Activated CD8-positive, alpha-beta memory T cell treated with anti-CD3 and anti-CD28 coated beads for 4 hours (primary cell): Measurements from ENCODE around the gene KLK4.

ENCODE experiments used
- DNase-seq, 2 donors: peaks; one replicate each; pipeline ENCODE4 v3.0.0-alpha.2; 2020; ENCODE audit warnings: low read depth in 2 of 2

The KLK4 gene, protein sequence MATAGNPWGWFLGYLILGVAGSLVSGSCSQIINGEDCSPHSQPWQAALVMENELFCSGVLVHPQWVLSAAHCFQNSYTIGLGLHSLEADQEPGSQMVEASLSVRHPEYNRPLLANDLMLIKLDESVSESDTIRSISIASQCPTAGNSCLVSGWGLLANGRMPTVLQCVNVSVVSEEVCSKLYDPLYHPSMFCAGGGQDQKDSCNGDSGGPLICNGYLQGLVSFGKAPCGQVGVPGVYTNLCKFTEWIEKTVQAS

DNA sequence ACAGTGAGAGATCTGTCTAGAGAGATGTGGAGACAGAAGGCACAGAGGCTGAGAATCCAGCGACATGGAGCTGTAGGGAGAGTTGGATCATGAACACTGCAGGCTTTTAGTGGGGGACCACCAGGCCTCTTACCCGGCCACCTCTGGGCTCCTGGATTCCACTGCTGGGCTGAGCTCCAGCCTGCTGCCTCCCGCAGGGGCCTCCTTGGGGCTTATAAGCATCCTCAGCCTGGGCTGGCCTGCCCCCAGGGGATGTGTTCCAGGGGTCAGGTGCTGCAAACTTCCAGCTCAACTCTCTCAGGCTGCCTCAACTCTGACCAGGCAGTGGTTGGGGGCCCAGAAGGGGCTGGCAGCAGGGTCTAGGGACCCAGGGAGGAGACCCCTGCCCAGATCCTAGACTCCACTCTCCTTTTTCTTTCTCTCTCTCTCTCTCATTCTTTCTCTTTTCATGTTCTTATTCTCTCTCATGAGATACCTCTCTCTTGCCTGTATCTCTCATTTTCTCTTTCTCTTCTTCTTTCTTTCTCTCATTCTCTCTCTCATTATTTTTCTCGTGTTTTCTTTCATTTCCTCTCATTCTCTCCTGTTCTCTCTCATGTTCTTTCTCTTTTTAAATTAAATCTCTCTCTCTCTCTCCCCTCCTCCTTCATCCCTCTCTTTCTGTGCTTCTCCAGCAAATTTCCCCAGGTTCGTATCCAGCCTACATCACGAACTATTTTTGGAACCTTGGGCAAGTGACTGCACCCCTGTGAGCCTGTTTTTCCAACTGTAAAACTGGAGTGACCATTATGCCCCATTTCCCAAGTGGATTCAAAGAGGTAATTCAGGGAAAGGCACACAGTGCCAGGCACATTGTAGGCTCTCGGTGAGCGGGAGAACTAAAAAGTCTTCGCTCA, at the start of gene KLK4:
Gene KLK4, minus strand, starts transcription at position 190 of the 896 bp plus-strand sequence. CDS start 657 bp downstream, outside the sequence.
- no peak for DNase-seq

DNA sequence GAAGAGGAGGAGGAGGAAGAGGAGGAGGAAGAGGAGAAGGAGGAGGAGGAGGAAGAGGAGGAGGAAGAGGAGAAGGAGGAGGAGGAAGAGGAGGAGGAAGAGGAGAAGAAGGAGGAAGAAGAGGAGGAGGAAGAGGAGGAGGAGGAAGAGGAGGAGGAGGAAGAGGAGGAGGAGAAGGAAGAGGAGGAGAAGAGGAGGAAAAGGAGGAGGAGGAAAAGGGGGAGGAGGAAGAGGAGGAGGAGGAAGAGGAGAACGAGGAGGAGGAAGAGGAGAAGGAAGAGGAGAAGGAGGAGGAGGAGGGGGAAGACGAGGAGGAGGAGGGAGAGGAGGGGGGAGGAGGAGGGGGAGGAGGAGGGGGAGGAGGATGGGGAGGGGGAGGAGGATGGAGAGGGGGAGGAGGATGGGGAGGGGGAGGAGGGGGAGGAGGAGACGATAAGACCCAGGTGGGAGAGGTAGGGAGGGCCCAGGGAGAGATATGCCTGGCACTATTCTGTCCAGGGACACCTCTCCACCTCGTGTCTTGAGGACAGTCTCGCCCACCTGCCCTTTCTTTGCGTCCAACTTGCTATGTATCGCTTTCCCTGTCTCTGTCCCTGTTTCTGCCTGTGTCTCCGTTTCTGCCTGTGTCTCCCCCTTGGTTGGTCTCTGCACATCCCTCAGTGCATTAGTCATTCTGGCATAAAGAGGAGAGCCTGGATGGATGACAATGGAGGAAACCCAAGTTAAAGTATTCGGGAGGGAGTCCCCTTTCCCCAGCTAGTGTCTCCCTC, 48.7 kb upstream of the KLK4 start:
- no peak for DNase-seq

DNA sequence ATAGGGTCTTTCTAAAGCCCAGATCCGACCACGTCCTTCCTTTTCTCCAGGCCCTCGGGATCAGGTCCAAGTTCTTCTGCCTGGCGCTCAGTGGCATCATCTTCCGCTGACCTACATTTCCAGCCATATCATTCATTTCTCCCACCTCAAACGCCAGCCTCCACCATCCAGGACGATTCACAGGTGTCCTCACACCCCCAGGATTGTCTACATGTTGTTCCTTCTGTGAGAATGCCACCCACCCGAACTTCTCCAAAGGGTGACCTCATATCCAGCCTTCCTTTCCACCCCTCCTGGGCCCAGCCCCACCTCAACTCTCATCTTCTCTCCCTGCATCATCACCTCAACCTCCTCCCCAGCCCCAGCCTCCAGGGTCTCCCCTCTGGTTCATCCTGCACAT, 46.4 kb upstream of the KLK4 start:
- no peak for DNase-seq

DNA sequence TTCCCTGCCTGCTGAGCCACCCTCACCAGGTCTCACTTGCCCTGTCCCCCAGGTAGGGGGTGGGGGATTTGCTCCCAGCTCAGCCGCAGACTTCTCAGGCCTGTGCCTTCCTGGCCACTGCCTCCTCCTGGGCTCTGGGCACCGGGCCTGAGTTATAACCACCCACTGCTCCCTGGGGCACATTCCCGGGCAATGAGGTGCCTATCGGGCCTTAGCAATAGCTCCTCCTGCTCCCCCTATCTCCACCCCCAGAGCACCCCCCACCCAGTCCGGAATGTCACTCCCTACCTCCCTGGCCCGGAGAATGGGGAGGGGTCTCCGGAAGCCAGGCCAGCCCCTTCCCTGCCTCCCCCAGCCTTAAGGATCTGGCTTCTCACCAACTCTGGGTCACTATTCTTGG, 41.7 kb upstream of the KLK4 start, which contains the start of gene KLK5:
Gene KLK5, minus strand, starts transcription at position 129 of the 400 bp plus-strand sequence. CDS start 381 bp downstream, outside the sequence.
- DNase-seq, result no peak

DNA sequence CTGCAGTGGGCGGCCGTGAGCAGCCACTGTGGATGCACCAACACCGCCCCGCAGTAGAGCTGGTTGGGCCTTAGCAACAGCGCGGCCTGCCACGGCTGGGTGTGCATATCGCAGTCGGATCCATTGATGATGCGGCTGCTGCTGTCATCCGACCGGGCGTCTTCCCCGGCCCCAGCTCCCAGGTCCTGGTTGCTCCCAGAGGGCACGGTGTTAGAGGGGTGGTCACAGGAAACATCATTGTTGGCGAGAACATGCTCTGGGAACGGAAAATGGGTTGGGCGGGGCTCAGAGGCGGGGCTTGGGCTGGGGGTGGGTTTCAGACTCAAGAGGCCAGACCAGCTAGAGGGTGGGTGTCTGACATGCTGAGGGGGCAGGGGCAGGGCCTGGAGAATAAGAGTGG, 38.7 kb upstream of the KLK4 start:
- no peak for DNase-seq

DNA sequence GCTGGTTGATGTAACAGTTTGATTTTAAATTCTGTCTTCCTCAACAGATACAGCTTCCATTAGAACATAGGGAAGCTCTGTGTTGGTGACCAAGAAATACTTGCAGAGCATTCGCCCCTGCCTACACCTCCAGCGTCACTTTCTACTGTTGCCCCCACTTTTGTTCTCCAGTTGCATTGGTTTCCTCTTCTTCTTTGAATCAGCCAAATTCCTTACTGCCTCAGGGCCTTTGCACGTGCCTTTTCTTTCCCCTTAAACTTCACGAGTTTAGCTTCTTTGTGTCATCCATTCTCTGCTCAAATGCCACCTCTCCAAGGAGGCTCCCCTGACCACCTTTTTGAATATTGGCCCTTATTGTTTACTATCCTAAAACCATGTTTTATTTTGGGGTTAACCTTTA, 35.9 kb upstream of the KLK4 start:
- DNase-seq, result no peak

DNA sequence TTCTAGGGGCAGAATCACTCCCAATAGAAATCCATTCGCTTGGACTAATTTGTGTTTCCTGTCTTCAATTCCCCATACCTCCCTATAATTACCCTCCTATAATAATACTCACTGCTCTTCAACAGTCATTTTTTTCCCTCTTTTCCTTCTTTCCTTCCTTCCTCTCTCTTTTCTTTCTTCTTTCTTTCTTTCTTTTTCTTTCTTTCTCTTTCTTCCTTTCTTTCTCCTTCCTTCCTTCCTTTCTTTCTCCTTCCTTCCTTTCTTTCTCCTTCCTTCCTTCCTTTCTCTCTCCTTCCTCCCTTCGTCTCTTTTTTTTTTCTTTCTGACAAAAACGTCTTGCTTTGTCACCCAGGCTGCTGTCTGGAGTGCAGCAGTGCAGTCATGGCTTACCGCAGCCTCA, 33.6 kb upstream of the KLK4 start:
- no peak for DNase-seq

DNA sequence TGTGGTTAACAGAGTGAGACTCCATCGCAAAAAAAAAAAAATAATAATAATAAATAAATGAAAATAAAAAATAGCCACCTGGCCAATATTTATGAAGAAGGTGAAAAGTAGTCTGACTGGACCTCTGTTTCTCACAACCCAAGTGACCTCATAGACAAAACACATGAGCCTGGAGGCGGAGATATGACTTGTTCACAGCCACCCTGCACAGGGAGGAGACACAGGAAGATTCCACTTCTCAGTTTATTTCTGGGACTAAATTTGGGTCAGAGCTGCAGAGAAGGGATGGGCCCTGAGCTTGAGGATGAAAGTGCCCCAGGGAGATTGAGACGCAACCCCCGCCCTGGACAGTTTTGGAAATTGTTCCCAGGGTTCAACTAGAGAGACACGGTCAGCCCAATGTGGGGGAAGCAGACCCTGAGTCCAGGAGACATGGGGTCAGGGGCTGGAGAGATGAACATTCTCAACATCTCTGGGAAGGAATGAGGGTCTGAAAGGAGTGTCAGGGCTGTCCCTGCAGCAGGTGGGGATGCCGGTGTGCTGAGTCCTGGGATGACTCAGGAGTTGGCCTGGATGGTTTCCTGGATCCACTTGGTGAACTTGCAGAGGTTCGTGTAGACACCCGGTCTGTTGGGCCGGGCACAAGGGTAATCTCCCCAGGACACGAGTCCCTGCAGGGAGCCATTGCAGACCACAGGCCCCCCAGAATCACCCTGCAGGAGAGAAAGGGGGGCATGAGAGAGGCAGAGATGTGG, 32.1 kb upstream of the KLK4 start:
- no peak for DNase-seq

DNA sequence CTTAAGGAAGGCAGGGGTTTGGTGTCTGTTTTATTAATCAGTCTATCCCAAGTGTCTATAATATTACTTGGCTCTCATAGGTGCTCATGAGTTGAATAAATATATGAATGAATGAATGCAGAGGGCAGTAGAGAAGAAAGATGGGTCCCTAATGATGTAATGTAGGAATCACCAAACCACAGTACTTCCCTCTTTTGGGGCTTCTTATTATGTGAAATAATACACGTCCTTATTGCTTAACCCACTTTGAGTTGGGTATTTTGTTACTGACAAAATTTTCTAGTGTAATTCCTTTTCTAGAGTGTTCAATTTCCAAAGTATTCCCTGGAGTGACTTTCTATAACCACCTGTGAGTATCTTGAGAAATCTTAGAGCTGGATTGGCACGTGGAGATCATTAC, 28.4 kb upstream of the KLK4 start:
- no peak for DNase-seq

DNA sequence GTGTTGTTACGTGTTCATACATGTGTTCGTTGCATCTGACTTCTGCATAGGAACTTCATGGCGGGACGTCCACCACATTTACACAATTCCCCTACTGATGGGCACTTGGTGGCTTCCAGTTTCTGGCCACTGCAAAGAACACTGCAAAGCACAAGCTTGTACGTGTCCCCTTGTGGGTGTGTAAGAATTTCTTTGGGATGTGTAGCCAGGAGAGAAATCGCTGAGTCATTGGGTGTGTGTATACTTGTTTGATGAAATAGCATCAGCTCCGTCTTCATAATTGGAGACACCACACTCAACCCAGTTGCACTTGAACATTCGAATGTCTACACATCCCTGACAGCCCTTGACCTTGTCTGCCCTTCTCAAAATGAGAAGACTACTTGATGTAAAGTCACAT, 22.4 kb upstream of the KLK4 start:
- no peak for DNase-seq

DNA sequence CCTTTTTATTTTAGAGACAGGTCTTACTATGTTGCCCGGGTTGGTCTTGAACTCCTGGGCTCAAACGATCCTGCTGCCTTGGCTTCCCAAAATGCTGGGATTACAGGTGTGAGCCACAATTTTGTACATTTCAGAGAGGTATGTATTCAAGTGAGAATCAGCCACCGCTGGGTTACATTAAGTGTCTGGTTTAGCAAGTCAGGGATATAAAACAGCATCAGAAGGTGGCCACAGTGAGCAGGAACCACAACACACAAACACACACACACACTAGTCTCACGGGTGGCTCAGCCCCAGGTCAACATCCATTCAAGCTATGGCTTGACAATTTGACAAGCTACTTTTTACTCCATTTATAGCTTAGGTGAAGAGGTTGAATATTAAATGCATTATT, 21.5 kb upstream of the KLK4 start:
- no peak for DNase-seq

DNA sequence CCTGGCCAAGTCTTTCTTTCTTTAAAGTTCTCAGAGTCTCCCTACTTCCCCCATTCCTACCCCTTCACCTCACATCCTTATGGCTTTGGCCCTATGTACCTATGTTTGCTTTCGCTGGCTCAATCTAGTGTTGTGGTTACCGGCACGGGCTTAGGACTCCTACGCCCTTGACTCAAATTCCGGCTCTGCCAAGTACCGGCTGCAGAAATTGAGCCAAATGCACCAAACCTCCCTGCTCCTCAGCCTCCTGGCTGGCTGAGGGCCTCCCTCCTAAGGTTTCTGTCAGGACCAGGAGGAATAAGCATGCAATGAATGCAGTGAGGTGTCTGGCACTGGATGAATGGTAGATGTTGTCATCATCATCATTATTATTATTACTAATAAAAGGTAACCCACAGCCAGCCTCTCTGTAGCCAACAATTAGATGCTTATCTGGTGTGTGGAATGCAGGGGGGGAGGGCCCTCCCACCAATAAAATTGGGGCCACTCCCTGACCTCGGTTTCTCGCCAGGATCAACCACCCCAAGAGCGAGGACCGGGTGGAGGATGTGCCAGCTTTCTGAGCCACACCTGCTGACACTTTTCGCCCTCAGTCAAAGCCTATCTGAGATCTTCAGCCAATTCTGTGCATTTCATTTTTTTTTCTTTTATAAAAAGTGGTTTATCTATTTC, 21.0 kb upstream of the KLK4 start:
- no peak for DNase-seq

DNA sequence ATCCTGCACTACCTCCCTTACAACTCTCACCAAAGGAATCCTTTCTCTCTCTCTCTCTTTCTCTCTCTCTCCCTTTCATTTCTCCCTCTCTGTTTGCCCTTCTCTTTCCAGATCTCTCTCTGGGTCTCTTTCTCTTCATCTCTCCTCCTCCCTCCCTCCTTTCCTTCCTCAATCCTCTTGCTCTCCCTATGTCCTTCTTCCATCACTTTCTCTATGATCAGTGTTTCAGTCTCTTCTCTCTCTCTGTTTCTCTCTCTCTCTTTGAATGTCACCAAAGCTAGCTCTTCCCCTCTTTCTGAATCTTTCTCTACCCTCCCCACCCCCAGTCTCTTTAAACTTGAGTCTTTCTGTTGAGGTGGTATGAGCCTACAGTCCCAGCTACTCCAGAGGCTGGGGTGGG, 19.8 kb upstream of the KLK4 start:
- no peak for DNase-seq

DNA sequence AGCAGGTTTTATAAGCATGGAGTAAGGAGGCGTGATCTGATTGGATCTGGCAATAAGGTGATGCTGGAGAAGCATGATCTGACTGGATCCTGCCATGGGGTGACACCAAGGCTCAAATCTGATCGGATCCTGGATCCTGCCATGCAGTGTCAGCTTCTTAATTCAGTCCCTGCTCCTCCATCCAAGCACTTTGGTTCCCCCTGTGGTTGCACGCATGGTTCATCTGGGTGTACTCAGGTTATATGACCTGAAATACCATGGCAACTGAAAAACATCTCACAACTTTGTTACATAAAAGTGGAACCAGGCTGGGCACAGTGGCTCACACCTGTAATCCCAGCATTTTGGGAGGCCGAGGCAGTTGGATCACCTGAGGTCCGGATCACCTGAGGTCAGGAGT, 17.6 kb upstream of the KLK4 start:
- DNase-seq, result no peak

DNA sequence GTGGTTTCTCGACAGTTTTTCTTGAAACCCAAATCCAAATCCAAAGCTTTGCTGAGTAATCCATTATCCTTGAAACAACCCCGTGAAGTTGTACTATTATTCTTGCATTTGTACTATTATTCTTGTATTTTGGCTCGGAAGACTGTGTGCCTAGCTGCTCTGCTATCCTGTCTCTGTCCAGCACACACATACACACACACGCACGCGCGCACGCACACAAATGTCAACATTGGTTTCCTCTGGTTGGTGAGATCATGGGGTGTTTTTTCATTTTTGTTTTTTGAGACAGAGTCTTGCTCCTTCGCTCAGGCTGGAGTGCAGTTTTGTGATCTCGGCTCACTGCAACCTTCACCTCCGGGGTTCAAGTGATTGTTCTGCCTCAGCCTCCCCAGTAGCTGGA, 14.9 kb upstream of the KLK4 start:
- DNase-seq, result no peak

DNA sequence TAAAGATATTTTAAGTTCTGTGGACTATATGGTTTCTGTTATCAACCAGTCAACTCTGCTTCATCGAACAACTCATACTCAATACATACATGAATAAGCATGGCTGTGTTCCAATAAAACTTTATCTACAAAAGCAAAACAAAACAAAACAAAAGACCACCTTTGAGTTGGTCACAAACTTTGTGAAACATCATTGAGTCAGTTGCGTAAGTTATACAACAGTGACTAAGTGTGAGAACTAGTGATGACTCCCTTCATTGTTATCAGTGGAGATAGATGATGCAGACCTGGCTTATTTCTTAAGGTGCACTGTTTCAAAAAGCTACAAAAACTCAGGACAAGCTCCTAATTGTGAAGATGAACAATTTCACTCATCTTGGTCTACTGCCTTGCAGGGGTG, 14.5 kb upstream of the KLK4 start:
- no peak for DNase-seq

DNA sequence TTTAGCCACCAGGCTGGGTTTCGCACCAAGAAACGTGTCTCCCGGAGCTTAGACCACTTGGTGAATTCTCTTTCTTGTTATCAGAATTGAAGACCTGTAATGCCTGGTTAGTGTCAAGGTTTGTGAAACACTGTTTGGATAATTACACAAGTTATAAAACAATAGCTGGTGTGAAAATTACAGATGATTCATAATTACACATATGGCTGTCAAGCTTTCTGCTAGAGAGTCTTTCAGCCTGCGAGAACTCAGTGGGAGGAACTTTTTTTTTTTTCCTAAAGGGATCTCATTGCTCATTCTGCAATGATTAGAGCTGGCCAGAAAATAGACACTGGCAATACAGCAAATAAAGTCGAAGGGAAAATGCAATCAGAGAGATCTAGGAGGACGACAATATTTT, 13.4 kb upstream of the KLK4 start:
- no peak for DNase-seq

DNA sequence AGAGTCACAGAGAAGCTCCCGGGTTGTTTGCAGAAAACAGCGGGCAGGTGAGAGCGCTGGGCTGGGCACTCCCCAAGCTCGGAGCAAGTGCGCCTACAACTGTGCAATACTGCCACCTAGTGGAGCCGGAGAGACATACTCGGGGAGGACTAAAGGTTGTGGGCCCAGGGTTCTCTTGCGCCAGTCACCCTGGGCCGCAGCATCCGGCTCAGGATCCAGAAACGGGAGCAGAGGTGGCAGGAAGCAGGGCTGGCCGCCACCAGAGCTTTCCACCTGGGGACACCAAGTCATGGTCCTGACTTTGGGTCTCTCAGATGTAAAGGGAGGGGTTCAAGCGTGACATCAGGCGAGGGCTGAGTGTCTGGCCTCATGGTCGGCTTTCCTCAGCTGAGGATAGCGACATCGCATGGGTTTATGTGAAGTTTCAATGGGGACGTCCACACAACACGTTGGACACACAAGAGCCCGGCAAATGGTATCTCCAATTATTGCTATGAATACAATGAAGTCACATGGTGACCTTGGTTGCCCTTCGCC, 11.2 kb upstream of the KLK4 start:
- peak; percentile 42 to 51 for DNase-seq

DNA sequence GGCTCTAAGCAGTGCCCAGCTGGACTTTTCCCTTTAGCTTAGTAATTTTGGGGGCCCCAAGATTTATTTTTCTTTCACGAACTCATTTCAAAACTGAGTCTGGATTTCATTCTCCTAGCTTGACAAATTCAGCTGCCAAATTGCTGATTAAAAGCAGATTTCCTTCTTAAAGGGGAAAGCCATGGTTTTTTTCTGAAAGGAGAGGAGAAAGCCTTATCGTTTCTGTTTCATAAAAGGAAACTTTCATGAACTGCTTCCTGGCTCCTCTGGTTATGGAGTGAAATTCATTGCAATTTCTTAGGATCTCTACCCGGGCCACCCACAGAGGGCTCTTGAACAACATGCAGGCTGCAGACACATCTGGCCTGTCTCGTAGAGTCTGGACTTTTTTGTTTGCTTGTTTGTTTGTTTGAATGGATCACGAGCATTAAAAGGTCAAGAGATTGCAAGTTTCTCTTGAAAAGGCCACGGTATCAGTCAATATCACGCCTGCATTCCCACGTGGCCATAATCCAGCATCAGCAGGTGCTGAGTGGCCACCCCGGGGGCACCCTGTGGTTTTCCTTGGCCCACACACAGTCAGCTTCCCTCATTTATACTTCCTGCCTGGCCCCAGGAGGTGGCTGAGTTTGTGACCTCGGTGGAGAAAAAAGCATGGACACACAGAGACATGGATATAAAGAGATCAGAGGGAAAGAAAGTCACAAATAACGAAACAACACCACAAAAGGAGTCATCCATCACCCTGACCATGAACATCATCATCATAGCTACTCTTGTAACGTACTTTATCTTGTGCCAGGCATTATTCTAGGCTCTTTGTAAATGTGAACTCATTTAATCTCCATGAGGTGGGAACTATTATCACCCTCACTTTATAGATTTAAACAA, 10.5 kb upstream of the KLK4 start:
- no peak for DNase-seq

DNA sequence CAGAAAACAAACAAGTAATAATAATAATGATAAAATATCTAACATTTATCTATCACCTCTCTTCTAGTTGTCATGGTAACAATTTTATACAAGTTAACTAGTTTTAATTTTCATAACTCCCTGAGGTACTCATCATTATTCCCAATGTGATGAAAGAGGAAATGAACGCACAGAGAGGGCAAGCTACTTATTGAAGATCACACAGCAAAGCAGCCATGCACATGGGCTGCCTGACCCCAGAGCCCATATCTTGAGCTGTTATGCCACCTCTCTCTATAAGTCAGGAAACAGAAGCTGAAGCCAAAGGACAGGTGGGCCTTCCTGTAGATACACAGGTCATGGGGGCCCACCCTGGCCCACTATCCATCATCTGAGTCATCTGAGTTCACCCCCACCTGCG, 4.9 kb upstream of the KLK4 start:
- no peak for DNase-seq
